GM19372 (cell line): ENCODE measurements around the gene RACGAP1.
A peak's percentile ranks its signal among the peaks of the same experiment; 100 is the strongest.

ENCODE experiments used
- ATAC-seq: cut with Tn5 transposase; IDR thresholded peaks from one replicate; pipeline ENCODE4 v1.9.1; 2021; ENCODE audit warnings: mild to moderate bottlenecking, low read depth, moderate library complexity; ENCODE audit not compliant: unreplicated experiment

Gene RACGAP1

DNA sequence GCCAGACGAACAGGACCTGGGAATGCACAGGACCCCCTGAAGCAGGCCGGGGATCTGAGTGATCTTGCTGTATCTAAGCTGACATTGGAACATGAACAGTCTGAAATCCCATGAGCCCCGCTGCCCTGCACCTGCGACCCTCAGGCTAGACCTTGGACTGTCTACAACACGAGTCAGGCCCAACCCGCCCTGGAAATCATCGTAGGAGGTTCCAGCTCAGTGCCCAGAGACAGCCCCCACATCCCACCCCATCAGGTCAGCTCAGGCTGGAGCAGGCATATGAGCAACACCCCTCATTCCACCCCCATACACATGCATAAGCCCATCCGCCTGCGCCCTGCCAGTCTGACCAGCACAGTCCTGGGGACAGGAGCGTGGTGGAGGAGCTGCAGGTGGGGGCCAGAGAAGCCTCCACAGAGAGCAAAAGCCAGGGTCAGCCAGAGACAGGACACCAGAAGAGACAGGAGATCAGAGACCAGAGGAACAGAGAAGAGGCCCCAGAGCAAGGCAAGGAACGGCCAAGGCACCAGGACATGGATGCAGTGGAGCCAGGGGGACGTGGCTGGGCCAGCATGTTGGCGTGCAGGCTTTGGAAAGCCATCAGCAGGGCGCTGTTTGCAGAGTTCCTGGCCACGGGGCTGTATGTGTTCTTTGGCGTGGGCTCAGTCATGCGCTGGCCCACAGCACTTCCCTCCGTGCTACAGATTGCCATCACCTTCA, 52.5 kb downstream of the RACGAP1 start, which contains the start of gene AQP6:
AQP6 (plus strand) TSS at position 307 of the 720 bp plus-strand sequence; CDS start at position 534, 227 bp downstream.
- ATAC-seq, result no peak

DNA sequence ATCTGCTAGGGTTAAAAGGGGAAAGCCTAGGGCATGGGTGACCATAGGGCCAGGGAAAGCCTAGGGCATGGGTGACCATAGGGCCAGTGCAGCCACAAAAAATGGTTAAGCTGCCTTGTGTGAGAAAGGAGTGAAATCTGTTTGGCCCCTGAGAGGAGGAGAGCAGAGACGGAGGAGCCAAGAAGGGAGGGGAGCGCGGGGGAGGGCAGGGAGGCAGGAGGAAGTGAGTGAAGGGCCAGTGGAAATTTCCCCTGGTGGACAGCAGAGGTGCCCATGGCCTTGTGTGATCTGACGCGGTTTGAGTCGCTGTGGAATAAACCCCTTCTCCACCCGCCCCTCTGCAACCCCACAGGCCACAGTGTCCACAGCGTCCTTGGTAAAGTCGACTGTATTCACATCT, 53.2 kb downstream of the RACGAP1 start:
- ATAC-seq, result no peak

DNA sequence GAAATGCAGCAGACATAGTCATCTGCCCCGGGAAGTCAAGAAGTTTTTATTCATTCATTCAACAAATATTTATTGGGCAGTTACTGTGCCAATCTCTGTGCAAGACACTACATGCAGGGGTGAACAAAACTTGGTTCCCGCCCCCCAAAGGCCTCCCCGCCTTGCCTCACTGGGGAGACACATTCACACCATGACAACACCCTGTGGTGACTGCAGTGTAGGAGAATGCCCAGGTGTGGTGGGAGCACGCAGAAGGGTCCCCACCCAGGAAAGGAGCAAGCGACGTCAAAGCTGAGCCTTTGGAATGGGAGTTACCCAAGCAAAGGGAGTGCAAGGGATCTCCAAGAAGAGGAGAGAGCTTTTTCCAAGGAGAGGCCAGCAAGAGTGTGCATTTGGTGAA, 54.2 kb downstream of the RACGAP1 start:
- ATAC-seq, result no peak

DNA sequence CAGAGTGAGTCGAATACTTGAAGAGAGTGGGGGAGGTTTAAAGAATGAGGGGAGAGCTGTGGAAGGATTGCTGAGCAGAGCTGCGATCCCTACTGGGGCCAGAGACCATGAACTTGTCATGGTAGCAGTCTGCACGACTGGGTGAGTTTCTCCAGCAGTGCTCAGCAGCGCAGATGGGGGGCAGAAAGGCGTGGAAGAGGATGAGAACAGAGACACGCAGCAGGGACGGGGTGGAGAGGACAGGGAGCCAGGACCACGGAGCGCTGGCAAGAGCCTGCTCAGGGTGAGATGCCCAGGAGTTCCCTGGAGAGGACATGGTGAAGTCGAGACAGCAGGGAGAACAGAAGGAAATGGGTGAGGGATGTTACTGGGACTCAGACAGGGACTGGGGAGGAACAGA, 54.6 kb downstream of the RACGAP1 start:
- ATAC-seq, result no peak

DNA sequence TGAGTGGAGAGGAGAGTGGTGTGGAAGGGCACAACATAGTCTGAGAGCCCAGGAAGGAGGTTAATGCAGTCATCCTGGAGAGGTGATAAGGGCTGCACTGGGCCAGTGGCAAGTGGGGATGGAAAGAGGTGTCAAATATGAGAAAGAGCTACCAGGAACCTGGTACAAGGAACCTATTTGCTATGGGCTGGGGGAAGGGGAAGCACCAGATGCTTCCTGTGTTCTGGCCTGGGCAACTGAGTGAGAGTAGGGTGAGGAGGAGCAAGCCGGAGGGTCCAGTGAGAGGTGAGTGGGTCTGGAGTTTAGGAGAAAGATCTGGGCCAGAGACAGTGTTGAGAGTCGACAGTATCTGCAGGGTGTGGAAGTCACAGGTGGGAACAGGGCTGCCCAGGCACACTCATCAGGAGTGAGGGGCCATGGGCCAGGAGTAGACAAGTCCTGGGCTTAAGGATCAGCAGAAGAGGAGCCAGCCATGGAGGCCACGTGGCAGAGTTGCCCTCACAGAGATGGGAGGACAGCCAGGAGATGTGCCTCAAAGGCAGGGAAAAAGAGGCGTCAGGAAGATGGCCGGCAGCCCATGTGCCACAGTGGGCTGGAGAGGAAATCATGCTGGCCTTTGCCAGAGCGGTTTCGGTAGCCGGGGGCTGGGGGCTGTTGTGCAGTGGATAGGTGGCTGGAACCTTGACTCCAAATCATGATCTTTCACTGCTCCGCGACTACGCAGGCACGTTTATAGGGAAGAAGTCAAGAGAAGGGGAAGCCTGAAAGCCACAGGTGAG, 55.5 kb downstream of the RACGAP1 start:
- no peak for ATAC-seq

DNA sequence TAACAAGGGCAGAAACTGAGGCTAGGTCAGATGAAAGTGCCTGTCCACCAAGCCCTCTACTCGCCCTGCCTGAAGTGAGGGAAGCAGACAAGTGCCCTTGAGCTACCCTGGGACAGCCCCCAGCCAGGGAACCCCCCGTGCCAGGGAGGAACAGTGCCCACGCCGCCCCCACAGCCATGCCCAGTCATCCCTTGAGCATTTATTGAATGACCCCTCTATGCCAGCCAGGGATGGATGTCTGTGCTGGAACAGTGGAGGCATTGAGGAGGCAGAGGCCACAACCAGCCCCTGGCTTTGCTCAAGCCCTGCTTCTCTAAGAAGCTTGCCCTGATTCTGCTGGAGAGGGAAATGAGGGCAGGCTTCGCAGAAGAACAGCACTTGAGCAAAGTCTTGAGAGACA, 56.3 kb downstream of the RACGAP1 start:
- no peak for ATAC-seq

DNA sequence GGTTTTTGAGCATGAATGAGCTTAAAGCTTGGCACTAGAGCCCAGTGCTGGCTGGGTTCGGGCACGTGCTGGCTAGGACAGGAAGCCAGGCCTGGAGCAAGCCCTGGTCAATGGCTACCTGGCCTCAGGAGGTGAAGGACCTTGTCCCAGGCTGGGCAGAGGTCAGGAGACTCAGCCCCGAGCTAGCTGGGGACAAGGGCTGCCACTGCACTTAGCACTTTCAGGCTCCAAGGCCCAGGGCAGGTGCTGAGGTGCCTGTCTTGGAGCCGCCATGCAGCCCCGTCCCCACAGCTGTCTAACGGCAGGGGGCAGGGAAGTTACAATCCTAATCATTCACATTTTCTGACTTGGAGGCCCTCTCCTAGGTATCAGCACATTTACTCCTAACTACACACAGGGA, 56.8 kb downstream of the RACGAP1 start:
- ATAC-seq, result no peak

DNA sequence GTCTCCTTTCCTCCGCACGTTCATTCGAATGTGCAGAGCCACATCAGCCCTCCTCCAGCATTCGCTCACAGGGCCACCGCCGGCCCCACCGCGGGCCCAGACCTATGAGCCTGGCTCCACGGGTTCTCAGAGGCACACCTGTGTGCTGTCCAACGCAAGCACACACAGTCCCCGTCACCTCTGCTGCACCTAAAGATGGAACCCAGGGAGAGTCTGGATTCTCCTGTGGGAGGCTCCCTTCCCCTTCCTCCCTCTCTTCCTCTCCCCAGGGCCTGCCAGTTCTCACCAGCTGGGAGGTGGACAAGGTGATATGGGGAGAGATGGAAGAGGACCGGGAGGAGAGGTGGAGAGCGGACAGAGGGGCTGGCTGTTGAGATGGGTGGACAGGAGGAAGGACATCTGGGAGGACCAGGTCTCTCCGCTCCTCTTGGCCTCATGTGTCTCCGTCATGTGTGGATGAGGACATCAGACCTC, 57.5 kb downstream of the RACGAP1 start:
- no peak for ATAC-seq

DNA sequence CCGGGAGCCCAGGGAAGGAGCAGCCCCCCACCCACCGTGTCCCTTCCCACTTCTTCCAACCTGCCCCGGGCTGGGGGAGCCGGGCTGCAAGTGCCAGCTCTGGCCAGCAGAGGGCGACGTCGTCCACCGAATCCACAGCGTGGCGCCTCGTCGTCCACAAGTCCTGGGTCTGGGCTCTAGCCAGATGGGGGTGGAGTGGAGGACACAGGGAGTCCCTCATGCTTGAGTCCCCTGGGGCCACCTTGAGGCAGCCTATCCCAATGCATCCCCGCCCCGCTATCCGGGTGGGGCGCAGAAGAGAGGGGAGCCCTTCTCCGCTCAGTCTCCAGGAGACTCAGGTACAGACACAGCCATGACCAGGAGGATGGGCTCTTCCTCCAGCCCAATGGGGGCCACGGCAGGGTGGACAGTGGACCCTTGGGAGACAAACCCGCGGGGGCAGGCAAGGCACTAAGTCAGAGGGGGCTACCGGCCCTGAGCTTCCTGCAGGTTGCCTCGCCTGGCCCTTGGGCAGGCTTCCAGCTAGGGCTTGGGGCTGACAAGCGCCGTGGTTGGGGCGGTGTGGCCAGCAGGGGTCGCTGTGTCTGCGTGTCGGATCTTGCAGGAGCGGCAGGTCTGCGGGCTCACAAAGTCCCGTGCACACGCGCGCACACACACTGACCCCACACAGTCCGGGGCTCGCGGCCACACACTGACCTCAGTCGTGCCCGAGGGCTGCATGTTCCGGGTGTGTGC, 58.1 kb downstream of the RACGAP1 start:
- ATAC-seq, result peak; percentile 63

DNA sequence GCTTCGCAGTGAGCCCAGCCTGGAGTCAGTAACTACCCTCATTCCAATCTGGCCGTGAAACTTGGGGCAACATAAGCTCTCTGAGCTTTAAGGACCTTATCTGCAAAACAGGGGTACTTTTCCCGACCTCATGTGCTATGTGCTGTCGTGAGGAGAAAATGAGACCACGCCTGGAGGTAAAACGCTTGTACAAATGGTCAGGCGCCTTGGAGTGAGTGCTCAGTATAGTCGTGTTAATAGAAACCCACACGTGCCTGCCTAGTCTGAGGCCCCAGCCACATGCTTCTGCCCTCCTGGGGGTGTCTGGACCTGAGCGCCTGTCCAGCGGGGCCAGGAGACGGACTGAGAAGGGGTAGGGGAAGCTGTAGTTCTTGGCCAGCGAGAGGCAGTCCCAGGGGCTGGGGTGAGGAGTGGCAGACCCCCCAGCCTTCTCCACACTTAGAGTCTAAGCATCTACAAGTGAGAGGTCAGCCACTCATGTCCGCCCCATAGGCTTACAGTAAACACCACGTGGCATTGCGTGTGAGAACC, 58.7 kb downstream of the RACGAP1 start:
- ATAC-seq, result no peak

DNA sequence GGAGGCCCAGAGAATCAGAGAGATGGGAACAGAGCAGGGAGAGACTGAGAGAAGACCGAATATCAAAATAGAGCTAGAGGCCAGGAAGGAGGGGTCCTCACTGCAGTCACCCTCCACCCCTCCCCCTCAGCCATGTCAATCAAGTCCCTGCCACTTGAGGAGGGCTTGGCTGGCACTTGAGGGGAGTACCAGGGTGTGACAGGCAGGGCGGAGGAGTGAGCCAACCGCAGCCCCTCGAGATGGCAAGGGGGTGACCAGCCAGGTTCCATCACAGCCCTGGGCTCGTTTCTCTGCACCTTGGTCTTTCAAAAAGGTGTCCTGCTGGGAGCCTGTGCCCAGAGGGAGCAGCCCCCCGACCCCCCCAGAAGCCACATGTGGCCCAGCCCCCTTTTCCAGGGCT, 59.5 kb downstream of the RACGAP1 start:
- ATAC-seq, result no peak

DNA sequence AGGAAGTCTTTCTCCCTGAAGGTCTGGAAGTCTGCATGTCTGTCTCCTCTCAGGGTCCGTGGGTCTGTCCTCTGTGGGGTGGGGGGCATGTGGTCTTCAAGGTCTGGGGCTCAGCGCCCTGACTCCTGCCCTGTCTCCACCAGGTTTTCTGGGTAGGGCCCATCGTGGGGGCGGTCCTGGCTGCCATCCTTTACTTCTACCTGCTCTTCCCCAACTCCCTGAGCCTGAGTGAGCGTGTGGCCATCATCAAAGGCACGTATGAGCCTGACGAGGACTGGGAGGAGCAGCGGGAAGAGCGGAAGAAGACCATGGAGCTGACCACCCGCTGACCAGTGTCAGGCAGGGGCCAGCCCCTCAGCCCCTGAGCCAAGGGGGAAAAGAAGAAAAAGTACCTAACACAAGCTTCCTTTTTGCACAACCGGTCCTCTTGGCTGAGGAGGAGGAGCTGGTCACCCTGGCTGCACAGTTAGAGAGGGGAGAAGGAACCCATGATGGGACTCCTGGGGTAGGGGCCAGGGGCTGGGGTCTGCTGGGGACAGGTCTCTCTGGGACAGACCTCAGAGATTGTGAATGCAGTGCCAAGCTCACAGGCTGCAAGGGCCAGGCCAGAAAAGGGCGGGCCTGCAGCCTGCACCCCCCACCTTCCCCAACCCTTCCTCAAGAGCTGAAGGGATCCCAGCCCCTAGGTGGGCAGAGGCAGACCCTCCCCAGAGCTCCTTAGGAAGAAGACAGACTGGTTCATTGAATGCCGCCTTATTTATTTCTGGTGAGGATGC, 60.3 kb downstream of the RACGAP1 start:
- no peak for ATAC-seq

DNA sequence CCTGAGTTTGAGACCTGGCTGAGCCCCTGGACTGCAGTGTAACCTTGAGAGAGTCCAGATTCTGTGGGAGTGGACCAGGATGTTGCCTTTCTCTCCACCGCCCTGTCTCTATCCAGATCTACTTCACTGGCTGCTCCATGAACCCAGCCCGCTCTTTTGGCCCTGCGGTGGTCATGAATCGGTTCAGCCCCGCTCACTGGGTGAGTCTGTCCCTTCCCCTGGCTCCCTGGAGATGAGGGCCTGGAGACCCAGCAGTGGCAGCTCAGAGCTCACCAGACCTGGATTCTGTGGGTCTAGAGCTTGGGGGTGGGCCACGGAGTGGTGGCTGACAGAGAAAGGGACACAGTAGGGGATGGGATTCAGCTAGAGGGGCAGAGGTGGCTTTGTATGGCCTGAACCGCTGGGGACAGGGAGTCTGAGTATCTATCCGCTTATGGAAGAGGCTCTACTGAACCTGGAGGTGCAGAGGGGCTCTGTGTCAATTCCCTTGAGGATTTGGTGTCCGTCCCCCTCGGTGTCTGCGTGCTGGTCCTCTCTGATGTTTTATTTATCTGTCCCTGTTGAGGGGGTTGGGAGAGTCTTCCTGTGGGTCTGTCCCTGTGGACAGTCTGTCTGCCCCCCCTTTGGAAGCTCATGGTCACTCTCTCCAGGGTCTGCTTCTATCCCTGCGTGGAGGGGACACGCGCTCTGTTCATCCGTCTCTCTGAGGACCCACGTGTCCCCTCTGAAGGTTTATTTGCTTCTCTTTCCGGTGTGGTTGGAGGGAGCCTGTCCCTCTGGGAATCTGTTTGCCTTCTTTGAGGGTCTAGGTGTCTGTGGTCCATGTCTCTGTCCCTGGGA, 61.1 kb downstream of the RACGAP1 start:
- no peak for ATAC-seq

DNA sequence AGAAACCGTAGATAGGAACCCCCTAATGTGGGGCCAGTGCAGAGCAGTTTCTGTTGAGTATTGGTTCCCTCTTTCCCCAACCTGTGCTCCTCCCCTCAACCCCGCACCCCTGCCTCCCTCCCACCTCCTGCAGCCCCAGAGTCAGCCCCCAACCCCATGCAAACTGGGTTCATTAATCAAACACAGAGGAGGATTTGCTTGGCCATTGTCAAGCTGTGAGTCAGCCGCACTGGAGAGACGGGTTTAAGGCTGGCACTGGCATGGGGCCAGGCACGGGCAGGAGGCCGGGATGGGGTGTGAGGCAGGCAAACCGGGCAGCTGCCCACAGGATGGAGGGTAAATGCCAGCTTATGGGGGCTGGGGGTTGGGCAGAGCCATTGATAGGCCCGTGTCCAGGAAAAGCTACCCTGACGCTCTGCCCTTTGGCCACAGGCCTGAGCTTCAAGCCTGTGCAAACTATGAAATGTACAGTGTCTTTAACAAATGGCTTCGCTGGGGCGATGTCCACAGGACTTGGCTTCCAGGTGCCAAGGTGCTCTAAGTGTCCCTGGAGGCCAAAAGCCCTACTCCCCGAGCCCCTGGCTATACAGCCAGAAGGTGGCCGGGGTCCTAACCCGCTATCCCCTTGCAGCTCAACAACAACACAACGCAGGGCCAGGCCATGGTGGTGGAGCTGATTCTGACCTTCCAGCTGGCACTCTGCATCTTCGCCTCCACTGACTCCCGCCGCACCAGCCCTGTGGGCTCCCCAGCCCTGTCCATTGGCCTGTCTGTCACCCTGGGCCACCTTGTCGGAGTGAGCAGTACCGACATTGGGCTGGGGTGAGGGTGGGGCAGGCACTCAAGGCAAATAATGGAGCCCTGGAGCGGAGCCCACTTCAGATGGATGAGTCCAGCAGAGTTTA, 62.2 kb downstream of the RACGAP1 start:
- ATAC-seq, result no peak

DNA sequence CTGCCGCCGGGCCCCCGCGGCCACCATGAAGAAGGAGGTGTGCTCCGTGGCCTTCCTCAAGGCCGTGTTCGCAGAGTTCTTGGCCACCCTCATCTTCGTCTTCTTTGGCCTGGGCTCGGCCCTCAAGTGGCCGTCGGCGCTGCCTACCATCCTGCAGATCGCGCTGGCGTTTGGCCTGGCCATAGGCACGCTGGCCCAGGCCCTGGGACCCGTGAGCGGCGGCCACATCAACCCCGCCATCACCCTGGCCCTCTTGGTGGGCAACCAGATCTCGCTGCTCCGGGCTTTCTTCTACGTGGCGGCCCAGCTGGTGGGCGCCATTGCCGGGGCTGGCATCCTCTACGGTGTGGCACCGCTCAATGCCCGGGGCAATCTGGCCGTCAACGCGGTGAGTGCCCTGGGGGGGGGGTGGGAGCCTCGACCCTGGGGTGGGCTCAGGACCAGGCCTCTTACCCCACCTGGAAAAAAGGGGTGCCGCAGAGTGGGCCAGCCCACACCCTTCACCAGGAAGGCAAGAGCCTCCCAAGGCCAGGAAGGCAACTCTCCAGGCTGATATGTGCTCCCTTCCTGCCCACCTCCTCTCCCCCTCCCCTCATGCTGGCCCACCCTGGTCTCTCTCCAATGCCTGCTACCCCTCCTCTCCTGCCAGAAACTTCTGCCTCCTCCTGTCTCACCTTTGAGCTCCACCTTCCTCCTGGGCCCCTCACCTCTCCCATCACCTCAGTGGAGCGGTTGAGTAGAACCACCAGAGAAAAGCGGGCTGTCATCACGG, 63.1 kb downstream of the RACGAP1 start:
- ATAC-seq, result no peak

DNA sequence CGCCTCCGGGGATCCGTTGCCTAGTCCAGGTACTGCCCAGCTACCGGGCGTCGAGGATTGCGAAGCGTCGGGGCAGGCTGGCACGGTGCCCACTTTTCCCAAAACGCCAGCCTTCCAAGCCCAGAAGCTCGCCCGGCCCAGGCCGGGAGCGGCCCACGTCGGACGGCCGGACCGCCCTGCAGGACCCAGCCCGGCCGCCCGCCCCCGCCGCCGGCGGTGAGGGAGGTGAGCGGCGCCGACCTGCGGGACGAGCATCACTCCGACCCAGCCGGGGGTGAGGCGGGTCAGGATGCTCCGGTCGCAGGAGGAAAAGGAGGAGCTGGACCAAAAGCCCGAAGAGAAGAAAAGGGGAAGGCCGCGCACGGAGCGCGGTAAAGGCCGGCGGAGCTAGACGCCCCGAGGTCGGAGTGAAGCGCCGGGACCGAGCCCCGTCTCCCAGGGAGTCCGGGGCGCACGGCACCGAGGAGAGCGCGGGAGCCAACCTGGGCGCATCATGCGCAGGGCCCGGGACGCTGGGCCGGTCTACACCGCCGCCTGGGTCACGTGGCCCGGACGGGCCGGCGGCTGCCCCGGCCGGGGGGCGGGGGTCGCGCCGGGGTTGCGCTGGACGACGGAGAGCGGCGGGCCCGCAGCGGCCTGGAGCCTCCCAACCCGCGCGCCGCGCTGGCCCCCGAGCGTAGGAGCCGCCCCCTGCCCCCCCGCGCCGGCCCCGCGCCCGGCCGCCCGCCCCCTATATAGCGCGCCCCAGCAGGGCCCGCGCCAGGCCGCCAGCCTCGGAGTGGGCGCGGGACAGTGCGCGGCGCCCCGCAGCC, 64.0 kb downstream of the RACGAP1 start, which contains the start of gene AQP5:
AQP5 (plus strand) TSS at position 762 of the 812 bp plus-strand sequence. CDS start 146 bp downstream, outside the sequence.
- no peak for ATAC-seq
